Stromal cell of bone marrow (primary cell): Measurements from ENCODE around the gene NDUFS5.
A peak's percentile ranks its signal among the peaks of the same experiment; 100 is the strongest.
"Not testable (repeated sequence)": the region's sequence is repeated elsewhere in the genome, so short reads cannot be mapped to it uniquely, and the experiment has no call there.

Experiments used
- DNase-seq: peaks from one replicate; pipeline ENCODE4 v3.0.0-alpha.2; 2012; ENCODE audit warnings: low read depth

Gene NDUFS5

GRCh38 chr1:39063775-39064174 lies 37.6 kb downstream of the NDUFS5 start:
- DNase-seq = no peak

- DNase-seq = no peak
Measured at GRCh38 chr1:39065542-39065941, 39.4 kb downstream of the NDUFS5 start.

GRCh38 chr1:39068227-39068626 lies 42.1 kb downstream of the NDUFS5 start:
- not testable (repeated sequence) for DNase-seq

- DNase-seq = not testable (repeated sequence)
Measured at GRCh38 chr1:39071557-39071956, 45.4 kb downstream of the NDUFS5 start.

- DNase-seq = peak; percentile 47
Measured at GRCh38 chr1:39076127-39076798, 50.1 kb downstream of the NDUFS5 start.

GRCh38 chr1:39076799-39077148 lies 50.6 kb downstream of the NDUFS5 start:
- DNase-seq = no peak

GRCh38 chr1:39080269-39080826 lies 54.2 kb downstream of the NDUFS5 start:
- DNase-seq = no peak

- DNase-seq = no peak
Measured at GRCh38 chr1:39080831-39081270, 54.7 kb downstream of the NDUFS5 start.

- no peak for DNase-seq
Measured at GRCh38 chr1:39081271-39082009, 55.3 kb downstream of the NDUFS5 start.

- DNase-seq = no peak
Measured at GRCh38 chr1:39082010-39082799, 56.1 kb downstream of the NDUFS5 start.

- DNase-seq = no peak
Measured at GRCh38 chr1:39082811-39083576, 56.8 kb downstream of the NDUFS5 start.

GRCh38 chr1:39084191-39084590 lies 58.0 kb downstream of the NDUFS5 start:
- no peak for DNase-seq
